OCI-LY1 (cell line): ENCODE data around the gene EMX1.

Source experiments
- H2AFZ ChIP-seq: fragments of 200-600 bp; sonication (generic), shearing (Covaris generic); 2 replicates; pipeline ENCODE4 v1.6.0; 2014; ENCODE audit warnings: antibody characterized with exemption, mild to moderate bottlenecking, low read length
- H3F3A ChIP-seq: fragments of 200-600 bp; sonication (generic), shearing (Covaris generic); 2 replicates; pipeline ENCODE4 v1.6.0; 2014; ENCODE audit warnings: mild to moderate bottlenecking, antibody characterized with exemption, low read length, moderate library complexity; ENCODE audit not compliant: insufficient read depth
- H3K27ac ChIP-seq: fragments of 200-600 bp; sonication (generic); 2 replicates; pipeline ENCODE4 v1.5.1; 2014; ENCODE audit warnings: low read length, mixed run types, mild to moderate bottlenecking, low read depth; ENCODE audit not compliant: poor library complexity, severe bottlenecking
- H3K27me3 ChIP-seq: fragments of 200-600 bp; sonication (generic); 2 replicates; pipeline ENCODE4 v1.6.0; 2014; ENCODE audit warnings: antibody characterized with exemption, mild to moderate bottlenecking, low read length, moderate library complexity; ENCODE audit not compliant: insufficient read depth
- H3K36me3 ChIP-seq: fragments of 200-600 bp; sonication (generic); 2 replicates; pipeline ENCODE4 v1.6.1; 2014; ENCODE audit warnings: mild to moderate bottlenecking, antibody characterized with exemption, low read length, moderate library complexity, mixed read lengths; ENCODE audit not compliant: insufficient read depth
- H3K4me1 ChIP-seq: fragments of 200-600 bp; sonication (generic); 2 replicates; pipeline ENCODE4 v1.5.1; 2014; ENCODE audit warnings: mild to moderate bottlenecking, low read length, moderate library complexity; ENCODE audit not compliant: insufficient read depth, severe bottlenecking
- H3K4me2 ChIP-seq: fragments of 200-600 bp; sonication (generic), shearing (Covaris generic); 2 replicates; pipeline ENCODE4 v1.6.1; 2014; ENCODE audit warnings: low read length
- H3K4me3 ChIP-seq: fragments of 200-600 bp; sonication (generic); 2 replicates; pipeline ENCODE4 v1.5.1; 2014; ENCODE audit warnings: low read length, low read depth, mild to moderate bottlenecking, mixed read lengths; ENCODE audit not compliant: poor library complexity, severe bottlenecking
- H3K79me2 ChIP-seq: fragments of 200-600 bp; shearing (Covaris generic); 2 replicates; pipeline ENCODE4 v1.6.1; 2016; ENCODE audit warnings: mixed run types, low read length, mixed read lengths; ENCODE audit not compliant: insufficient read depth
- H3K9ac ChIP-seq: fragments of 200-600 bp; sonication (generic), shearing (Covaris generic); 2 replicates; pipeline ENCODE4 v1.6.1; 2014; ENCODE audit warnings: mild to moderate bottlenecking, low read length, mixed read lengths
- H3K9me2 ChIP-seq: fragments of 200-600 bp; sonication (generic), shearing (Covaris generic); 2 replicates; pipeline ENCODE4 v1.6.1; 2014; ENCODE audit warnings: low read depth, mild to moderate bottlenecking, low read length, mixed read lengths
- H3K9me3 ChIP-seq: fragments of 200-600 bp; shearing (Covaris generic); 2 replicates; pipeline ENCODE4 v1.6.1; 2014; ENCODE audit warnings: low read length, mixed read lengths
- H4K20me1 ChIP-seq: fragments of 200-600 bp; sonication (generic), shearing (Covaris generic); 2 replicates; pipeline ENCODE4 v1.6.0; 2016; ENCODE audit warnings: mild to moderate bottlenecking, low read length; ENCODE audit not compliant: insufficient read depth
- EZH2 ChIP-seq: fragments of 200-600 bp; sonication (generic), shearing (Covaris generic); IDR thresholded peaks from 2 replicates; pipeline ENCODE4 v1.8.0; 2017; ENCODE audit warnings: borderline replicate concordance, mixed run types, mild to moderate bottlenecking, antibody characterized with exemption, low read length, moderate library complexity, mixed read lengths
- TF ChIP-seq, protein P1 (sequence below): fragments of 200-600 bp; sonication (generic), shearing (Covaris generic); IDR thresholded peaks from 2 replicates; pipeline ENCODE4 v1.5.1; 2017; ENCODE audit warnings: mild to moderate bottlenecking, antibody characterized with exemption, low read length, moderate library complexity, mixed read lengths

EMX1 gene

DNA sequence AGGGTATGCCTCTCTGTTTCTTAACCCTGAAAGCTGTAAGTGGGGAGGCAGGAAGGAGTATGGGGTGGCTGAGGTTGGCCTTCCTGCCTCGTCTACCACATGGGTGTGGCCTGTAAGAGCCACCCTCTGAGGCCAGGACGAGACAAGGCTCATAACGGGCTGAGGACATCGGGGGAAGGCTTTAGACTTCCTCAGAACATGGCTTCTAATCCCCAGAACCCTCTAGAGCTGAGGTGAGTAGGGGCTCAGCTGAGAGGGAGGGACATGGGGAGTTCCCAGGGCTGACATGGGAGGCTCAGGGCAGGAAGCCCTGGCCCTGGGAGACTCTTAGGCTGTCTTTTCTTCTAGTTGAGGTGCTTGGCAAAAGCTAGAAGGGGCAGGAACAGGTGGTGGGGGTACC is 36.7 kb downstream of the EMX1 start:
- Histone ChIP-seq H2AFZ (no peak overlapping the region), H3K9me2 (no peaks in the 10 kb centered on the region), H3K27ac (no peak overlapping the region), H3K36me3 (no peaks in the 10 kb centered on the region), H3K9me3 (no peaks in the 10 kb centered on the region), H3F3A (no peaks in the 10 kb centered on the region), H3K79me2 (no peaks in the 10 kb centered on the region), H3K9ac (no peak overlapping the region), H3K4me2 (no peak overlapping the region), H3K27me3 (no peaks in the 10 kb centered on the region), H3K4me1 (peaks cover 12% of the 10 kb centered on the region), H3K4me3 (no peak overlapping the region), H4K20me1 (no peaks in the 10 kb centered on the region)
- TF ChIP-seq EZH2 = no peak
- TF ChIP-seq, protein P1, sequence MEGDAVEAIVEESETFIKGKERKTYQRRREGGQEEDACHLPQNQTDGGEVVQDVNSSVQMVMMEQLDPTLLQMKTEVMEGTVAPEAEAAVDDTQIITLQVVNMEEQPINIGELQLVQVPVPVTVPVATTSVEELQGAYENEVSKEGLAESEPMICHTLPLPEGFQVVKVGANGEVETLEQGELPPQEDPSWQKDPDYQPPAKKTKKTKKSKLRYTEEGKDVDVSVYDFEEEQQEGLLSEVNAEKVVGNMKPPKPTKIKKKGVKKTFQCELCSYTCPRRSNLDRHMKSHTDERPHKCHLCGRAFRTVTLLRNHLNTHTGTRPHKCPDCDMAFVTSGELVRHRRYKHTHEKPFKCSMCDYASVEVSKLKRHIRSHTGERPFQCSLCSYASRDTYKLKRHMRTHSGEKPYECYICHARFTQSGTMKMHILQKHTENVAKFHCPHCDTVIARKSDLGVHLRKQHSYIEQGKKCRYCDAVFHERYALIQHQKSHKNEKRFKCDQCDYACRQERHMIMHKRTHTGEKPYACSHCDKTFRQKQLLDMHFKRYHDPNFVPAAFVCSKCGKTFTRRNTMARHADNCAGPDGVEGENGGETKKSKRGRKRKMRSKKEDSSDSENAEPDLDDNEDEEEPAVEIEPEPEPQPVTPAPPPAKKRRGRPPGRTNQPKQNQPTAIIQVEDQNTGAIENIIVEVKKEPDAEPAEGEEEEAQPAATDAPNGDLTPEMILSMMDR = no peak

DNA sequence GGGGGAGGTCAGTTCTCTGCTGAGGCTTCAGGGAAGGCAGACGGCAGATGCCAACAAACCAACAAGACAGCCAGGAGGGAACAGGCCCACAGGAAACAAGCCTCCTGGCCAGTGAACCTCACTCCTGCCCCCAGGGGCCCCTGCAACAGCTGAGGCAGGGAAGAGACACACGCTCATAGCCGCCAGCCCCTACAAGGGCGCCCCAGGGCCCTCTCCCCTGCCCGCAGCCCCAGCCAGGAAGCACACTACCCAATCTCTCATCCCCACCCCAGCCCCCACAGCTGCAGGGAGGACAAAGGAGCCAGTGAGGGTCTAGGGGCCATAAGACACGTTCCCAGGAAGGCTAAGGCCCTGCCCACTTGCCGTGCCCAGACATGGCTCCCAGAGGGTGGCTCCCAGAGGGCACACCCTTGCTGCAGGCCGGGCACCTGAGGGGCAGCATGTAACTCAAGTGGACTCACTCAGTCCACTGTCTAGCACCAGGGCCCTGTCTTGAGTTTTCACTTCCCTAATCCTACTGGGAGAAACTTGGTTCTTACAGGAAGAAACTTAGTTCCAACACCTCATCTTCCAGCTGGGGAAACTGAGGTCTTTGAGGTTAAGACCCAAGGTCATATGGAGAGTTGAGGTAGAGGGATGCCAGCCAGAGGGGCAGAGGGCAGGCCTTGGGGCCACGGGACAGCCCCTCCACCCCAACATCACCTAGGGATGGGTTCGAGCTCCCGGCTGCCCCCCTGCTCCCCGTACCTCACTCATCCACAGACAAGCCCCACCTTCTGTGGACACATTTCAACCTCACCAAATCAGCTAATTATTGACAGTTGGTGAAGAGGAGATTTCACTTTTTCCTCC is 37.3 kb downstream of the EMX1 start:
- no peaks in the 10 kb centered on the region for H3K79me2 ChIP-seq
- TF ChIP-seq, protein P1 = no peak
- TF ChIP-seq EZH2 = no peak
- no peak overlapping the region for H3K4me3 ChIP-seq
- H3K4me2 ChIP-seq = no peak overlapping the region
- H3K9ac ChIP-seq = no peak overlapping the region
- H3K4me1 ChIP-seq = peaks cover 12% of the 10 kb centered on the region
- no peaks in the 10 kb centered on the region for H3K9me2 ChIP-seq
- no peaks in the 10 kb centered on the region for H3K36me3 ChIP-seq
- H3F3A ChIP-seq = no peaks in the 10 kb centered on the region
- no peaks in the 10 kb centered on the region for H4K20me1 ChIP-seq
- H3K27ac ChIP-seq = no peak overlapping the region
- H3K27me3 ChIP-seq = no peaks in the 10 kb centered on the region
- no peak overlapping the region for H2AFZ ChIP-seq
- H3K9me3 ChIP-seq = no peaks in the 10 kb centered on the region

- H3K4me1 ChIP-seq = peaks cover 12% of the 10 kb centered on the region
- H3K79me2 ChIP-seq = no peaks in the 10 kb centered on the region
- no peak overlapping the region for H2AFZ ChIP-seq
- H3K27ac ChIP-seq = no peak overlapping the region
- H3K9ac ChIP-seq = no peak overlapping the region
- H3K4me2 ChIP-seq = no peak overlapping the region
- H3K36me3 ChIP-seq = no peaks in the 10 kb centered on the region
- H3F3A ChIP-seq = no peaks in the 10 kb centered on the region
- H3K9me3 ChIP-seq = no peaks in the 10 kb centered on the region
- no peaks in the 10 kb centered on the region for H3K27me3 ChIP-seq
- TF ChIP-seq, protein P1 = no peak
- TF ChIP-seq EZH2 = no peak
- no peak overlapping the region for H3K4me3 ChIP-seq
- no peaks in the 10 kb centered on the region for H4K20me1 ChIP-seq
- H3K9me2 ChIP-seq = no peaks in the 10 kb centered on the region
Measured at GRCh38 chr2:72955228-72956049, 38.1 kb downstream of the EMX1 start.
